ENCODE results near the gene STARD13. TPM values are rescaled to one million over a fixed set of nuclear protein-coding genes. Genes with fewer than 3 reads are reported as not detected.

Gene STARD13
- total RNA-seq, 4 donors from 2014 or later: 36.8 to 65.6 (median 46.0) TPM

GRCh38 chr13:33184530-33184929, 101.0 kb downstream of the STARD13 start:
- Histone ChIP-seq H3K4me3 (no peak overlapping the region), H3K36me3 (no peaks in the 10 kb centered on the region), H3K4me1 (peaks cover 4 to 13% of the 10 kb centered on the region in 2 donors), H3K27ac (no peak overlapping the region), H3K27me3 (no peaks in the 10 kb centered on the region), H3K9me3 (no peaks in the 10 kb centered on the region)
- intact Hi-C loops (cut with DNase I; ENCODE audit: low total_unique reads): no loop called here
- TF ChIP-seq CTCF (IDR thresholded peaks at IDR 0.05) (no peak), POLR2A (IDR thresholded peaks at IDR 0.05) (no peak)
- DNase-seq: no peak

GRCh38 chr13:33184112-33184490, 101.5 kb downstream of the STARD13 start:
- DNase-seq: no peak
- no peaks in the 10 kb centered on the region for H3K36me3 ChIP-seq
- no peak for TF ChIP-seq CTCF (IDR thresholded peaks at IDR 0.05)
- TF ChIP-seq POLR2A (IDR thresholded peaks at IDR 0.05): no peak

DNA sequence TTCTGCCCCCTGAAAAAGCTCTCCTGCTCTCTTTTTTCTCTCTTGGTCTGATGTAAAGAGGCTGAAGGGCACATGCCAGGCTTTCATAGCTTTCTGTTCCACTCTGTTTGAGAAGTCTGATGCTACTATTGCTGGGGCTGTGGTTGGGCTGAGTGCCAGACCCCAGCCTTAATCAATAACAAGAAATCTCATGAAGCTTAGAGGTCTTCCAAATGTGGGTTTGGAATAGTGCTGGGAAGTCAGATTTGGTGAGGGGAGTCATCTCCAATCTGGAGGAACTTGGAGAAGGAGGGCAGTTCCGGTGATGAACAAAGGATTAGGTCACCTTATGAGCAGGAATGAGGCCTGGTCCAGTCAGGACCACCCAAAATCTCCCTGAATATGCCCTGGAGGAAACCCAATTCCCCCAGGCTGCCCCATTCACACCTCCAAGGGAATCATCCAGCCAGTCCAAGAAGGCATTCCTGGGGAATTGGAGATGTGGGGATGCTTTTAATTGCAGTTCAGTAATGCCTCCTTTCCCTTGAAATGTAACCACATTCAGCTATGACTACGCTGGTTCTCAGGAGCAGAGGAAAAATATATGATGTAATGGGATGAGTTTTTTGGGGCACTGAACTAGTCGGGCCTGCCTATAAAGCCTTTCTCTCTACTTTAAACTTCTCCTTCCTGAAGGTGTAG, 102.0 kb downstream of the STARD13 start:
- TF ChIP-seq CTCF (IDR thresholded peaks at IDR 0.05): no peak
- TF ChIP-seq POLR2A (IDR thresholded peaks at IDR 0.05): no peak
- Histone ChIP-seq H3K4me3 (no peak overlapping the region), H3K27ac (no peak overlapping the region), H3K9me3 (no peaks in the 10 kb centered on the region), H3K27me3 (no peaks in the 10 kb centered on the region), H3K36me3 (no peaks in the 10 kb centered on the region), H3K4me1 (peaks cover 4 to 13% of the 10 kb centered on the region in 2 donors)
- no peak for DNase-seq
- intact Hi-C loops (cut with DNase I; ENCODE audit: low total_unique reads): no loop called here

More at GRCh38 chr13:33184112-33184490, 101.5 kb downstream of the STARD13 start:
- intact Hi-C loops (cut with DNase I; ENCODE audit: low total_unique reads): no loop called here
- no peaks in the 10 kb centered on the region for H3K27me3 ChIP-seq
- H3K9me3 ChIP-seq: no peaks in the 10 kb centered on the region
- no peak overlapping the region for H3K27ac ChIP-seq
- no peak overlapping the region for H3K4me3 ChIP-seq
- peaks cover 4 to 13% of the 10 kb centered on the region in 2 donors for H3K4me1 ChIP-seq

DNA sequence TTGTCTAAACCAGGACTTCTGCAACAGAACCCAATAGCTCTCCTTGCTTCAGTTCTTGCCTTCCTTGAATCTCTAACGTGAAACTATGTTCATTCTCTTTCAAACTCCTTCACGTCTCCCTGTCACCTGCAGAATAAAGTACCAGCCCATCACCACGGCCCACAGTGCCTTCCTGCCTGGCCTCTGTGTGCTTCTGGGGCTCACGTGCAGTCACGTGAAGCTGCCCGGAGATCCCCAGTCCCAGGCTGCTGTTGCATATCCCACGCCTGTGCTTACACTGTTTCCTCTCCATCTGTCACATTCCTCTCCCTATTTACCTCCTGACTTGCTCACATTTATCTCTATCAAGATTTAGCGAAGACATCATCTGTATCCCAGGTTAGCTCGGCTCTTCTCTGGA, 102.8 kb downstream of the STARD13 start:
- Histone ChIP-seq H3K27me3 (no peaks in the 10 kb centered on the region), H3K9me3 (no peaks in the 10 kb centered on the region), H3K27ac (no peak overlapping the region), H3K36me3 (no peaks in the 10 kb centered on the region), H3K4me3 (no peak overlapping the region), H3K4me1 (peaks cover 4 to 8% of the 10 kb centered on the region in 2 donors)
- intact Hi-C loops (cut with DNase I; ENCODE audit: low total_unique reads): no loop called here
- TF ChIP-seq CTCF (IDR thresholded peaks at IDR 0.05) (no peak), POLR2A (IDR thresholded peaks at IDR 0.05) (no peak)
- DNase-seq: no peak

DNA sequence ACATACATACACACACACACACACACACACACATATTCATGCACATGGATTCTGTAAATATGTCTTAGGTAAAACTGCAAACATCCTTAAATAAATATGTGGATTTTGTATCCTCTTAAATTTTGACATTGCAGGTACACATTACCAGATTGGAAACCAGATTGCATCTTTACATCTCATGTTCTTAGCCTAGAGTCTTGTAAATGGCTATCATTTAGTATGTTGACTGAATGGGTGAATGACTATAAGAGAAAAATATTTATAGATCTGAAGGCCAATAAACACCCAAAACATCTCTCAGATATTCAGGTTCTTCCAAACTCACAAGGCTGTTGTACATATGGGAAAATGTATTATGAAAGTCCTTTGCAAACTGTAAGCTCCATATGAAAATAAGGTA, 104.3 kb downstream of the STARD13 start:
- no peak overlapping the region for H3K27ac ChIP-seq
- intact Hi-C loops (cut with DNase I; ENCODE audit: low total_unique reads): no loop called here
- TF ChIP-seq POLR2A (IDR thresholded peaks at IDR 0.05): no peak
- no peak for TF ChIP-seq CTCF (IDR thresholded peaks at IDR 0.05)
- H3K27me3 ChIP-seq: no peaks in the 10 kb centered on the region
- no peaks in the 10 kb centered on the region for H3K9me3 ChIP-seq
- H3K4me1 ChIP-seq: peaks cover 0 to 4% of the 10 kb centered on the region in 2 donors
- no peak for DNase-seq
- H3K36me3 ChIP-seq: no peaks in the 10 kb centered on the region
- no peak overlapping the region for H3K4me3 ChIP-seq
